NCI-H146 (cell line): Measurements from ENCODE around the gene ARHGAP4.

Experiments used
- DNase-seq: peaks from one replicate; lab custom pipeline; 2025; lab: John Stamatoyannopoulos, UW

Gene ARHGAP4

GRCh38 chrX:153882086-153882498 lies 44.0 kb downstream of the ARHGAP4 start:
- no peak for DNase-seq

- DNase-seq: no peak
Observed at GRCh38 chrX:153881281-153881680, 44.8 kb downstream of the ARHGAP4 start.

GRCh38 chrX:153880440-153880815 lies 45.6 kb downstream of the ARHGAP4 start:
- DNase-seq: peak; percentile 11

GRCh38 chrX:153879741-153880439 lies 46.2 kb downstream of the ARHGAP4 start:
- DNase-seq: no peak

- peak; percentile 81 for DNase-seq
Observed at GRCh38 chrX:153878969-153879653, 47.0 kb downstream of the ARHGAP4 start.

- DNase-seq: no peak
Observed at GRCh38 chrX:153878345-153878744, 47.7 kb downstream of the ARHGAP4 start.

GRCh38 chrX:153877571-153878261 lies 48.3 kb downstream of the ARHGAP4 start:
- DNase-seq: no peak

GRCh38 chrX:153876112-153876491 lies 50.0 kb downstream of the ARHGAP4 start:
- no peak for DNase-seq

GRCh38 chrX:153875391-153876111 lies 50.5 kb downstream of the ARHGAP4 start:
- DNase-seq: peak; percentile 32

GRCh38 chrX:153874366-153875125 lies 51.5 kb downstream of the ARHGAP4 start:
- no peak for DNase-seq

GRCh38 chrX:153874085-153874365 lies 52.0 kb downstream of the ARHGAP4 start:
- DNase-seq: no peak

- DNase-seq: no peak
Observed at GRCh38 chrX:153873282-153874084, 52.6 kb downstream of the ARHGAP4 start.

GRCh38 chrX:153871946-153872878 lies 53.9 kb downstream of the ARHGAP4 start:
- no peak for DNase-seq

GRCh38 chrX:153871451-153871850 lies 54.6 kb downstream of the ARHGAP4 start:
- DNase-seq: no peak

GRCh38 chrX:153870791-153871360 lies 55.2 kb downstream of the ARHGAP4 start:
- no peak for DNase-seq

GRCh38 chrX:153870288-153870690 lies 55.8 kb downstream of the ARHGAP4 start:
- no peak for DNase-seq

- DNase-seq: no peak
Observed at GRCh38 chrX:153869473-153870287, 56.4 kb downstream of the ARHGAP4 start.

GRCh38 chrX:153868576-153869472 lies 57.2 kb downstream of the ARHGAP4 start:
- no peak for DNase-seq
